ENCODE data around the gene PYDC1. TPM values are rescaled to one million over a fixed set of nuclear protein-coding genes. Genes with fewer than 3 reads are reported as not detected.

The PYDC1 gene
- total RNA-seq, 4 donors from 2014 or later, result not detected

GRCh38 chr16:31204871-31205666 lies 11.9 kb downstream of the PYDC1 start:
- 94% methylated on average over 9 of the region's 9 CpGs; no CpG with 5 or more reads in 1 of the 2 donors for WGBS, 2 donors (ENCODE audit: low coverage in 1 of 2)
- Histone ChIP-seq H3K36me3 (no peaks in the 10 kb centered on the region), H3K4me3 (no peak overlapping the region), H3K27me3 (no peaks in the 10 kb centered on the region), H3K27ac (no peak overlapping the region), H3K9me3 (no peaks in the 10 kb centered on the region), H3K4me1 (peaks cover 15 to 28% (median 22%) of the 10 kb centered on the region in 4 donors)
- intact Hi-C loops (cut with DNase I; ENCODE audit: low total_unique reads), result no loop called here
- TF ChIP-seq CTCF (IDR thresholded peaks at IDR 0.05), result no peak
- no peak for TF ChIP-seq POLR2AphosphoS5 (IDR thresholded peaks at IDR 0.05)
- TF ChIP-seq POLR2A (IDR thresholded peaks at IDR 0.05), result no peak
- TF ChIP-seq EP300 (IDR thresholded peaks at IDR 0.05; ENCODE audit: low read depth), result no peak
- no peak for DNase-seq
- in situ Hi-C loops (cut with MboI; ENCODE audit: low pct_ligation_motif_present in 1 of 4, low pct_unique_long_range_greater_than_20kb in 1 of 4, low sequenced_read_pairs in 3 of 4), result no loop called here

GRCh38 chr16:31202414-31203375 lies 14.2 kb downstream of the PYDC1 start, which contains the start of gene PYCARD:
Gene PYCARD, minus strand, starts transcription at chr16:31202760. Its CDS starts 70 bp downstream, at chr16:31202690.
- in situ Hi-C loops (cut with MboI; ENCODE audit: low pct_ligation_motif_present in 1 of 4, low pct_unique_long_range_greater_than_20kb in 1 of 4, low sequenced_read_pairs in 3 of 4), result no loop called here
- intact Hi-C loops (cut with DNase I; ENCODE audit: low total_unique reads), result no loop called here
- TF ChIP-seq EP300 (IDR thresholded peaks at IDR 0.05; ENCODE audit: low read depth) (no peak), POLR2A (IDR thresholded peaks at IDR 0.05) (peak; percentile 56), CTCF (IDR thresholded peaks at IDR 0.05) (no peak), POLR2AphosphoS5 (IDR thresholded peaks at IDR 0.05) (peak; percentile 25 to 63 (median 60))
- DNase-seq, result peak; percentile 82
- Histone ChIP-seq H3K4me1 (peaks cover 15 to 33% (median 22%) of the 10 kb centered on the region in 4 donors), H3K4me3 (peak within 1 kb of the TSS; percentile 56 to 75 (median 64)), H3K9me3 (no peaks in the 10 kb centered on the region), H3K27ac (peak within 1 kb of the TSS; percentile 80 to 90 (median 87)), H3K36me3 (no peaks in the 10 kb centered on the region), H3K27me3 (no peaks in the 10 kb centered on the region)
- 4 to 19% methylated on average over 6 to 66 of the region's 69 CpGs for WGBS, 2 donors (ENCODE audit: low coverage in 1 of 2)

GRCh38 chr16:31201582-31202413 lies 15.1 kb downstream of the PYDC1 start:
- Histone ChIP-seq H3K36me3 (no peaks in the 10 kb centered on the region), H3K27ac (peak overlapping the region; percentile 80 to 90 (median 87)), H3K4me1 (peaks cover 15 to 33% (median 22%) of the 10 kb centered on the region in 4 donors), H3K9me3 (no peaks in the 10 kb centered on the region), H3K27me3 (no peaks in the 10 kb centered on the region), H3K4me3 (peak overlapping the region; percentile 56 to 75 (median 64))
- in situ Hi-C loops (cut with MboI; ENCODE audit: low pct_ligation_motif_present in 1 of 4, low pct_unique_long_range_greater_than_20kb in 1 of 4, low sequenced_read_pairs in 3 of 4), result no loop called here
- WGBS, 2 donors (ENCODE audit: low coverage in 1 of 2), result 5% methylated on average over 19 of the region's 35 CpGs; no CpG with 5 or more reads in 1 of the 2 donors
- intact Hi-C loops (cut with DNase I; ENCODE audit: low total_unique reads), result no loop called here
- TF ChIP-seq CTCF (IDR thresholded peaks at IDR 0.05) (no peak), POLR2AphosphoS5 (IDR thresholded peaks at IDR 0.05) (peak in 2 of 3 donors; percentile 54 to 62), POLR2A (IDR thresholded peaks at IDR 0.05) (peak; percentile 36), EP300 (IDR thresholded peaks at IDR 0.05; ENCODE audit: low read depth) (no peak)
- peak; percentile 85 for DNase-seq
